GM21619 (cell line): ENCODE data around the gene PRADC1.
"Not testable (repeated sequence)": the region's sequence is repeated elsewhere in the genome, so short reads cannot be mapped to it uniquely, and the experiment has no call there.

Experiments
- ATAC-seq: cut with Tn5 transposase; IDR thresholded peaks from one replicate; pipeline ENCODE4 v1.9.1; 2021; ENCODE audit not compliant: unreplicated experiment

Gene PRADC1

GRCh38 chr2:73205611-73206010, 27.4 kb downstream of the PRADC1 start:
- ATAC-seq: no peak

DNA sequence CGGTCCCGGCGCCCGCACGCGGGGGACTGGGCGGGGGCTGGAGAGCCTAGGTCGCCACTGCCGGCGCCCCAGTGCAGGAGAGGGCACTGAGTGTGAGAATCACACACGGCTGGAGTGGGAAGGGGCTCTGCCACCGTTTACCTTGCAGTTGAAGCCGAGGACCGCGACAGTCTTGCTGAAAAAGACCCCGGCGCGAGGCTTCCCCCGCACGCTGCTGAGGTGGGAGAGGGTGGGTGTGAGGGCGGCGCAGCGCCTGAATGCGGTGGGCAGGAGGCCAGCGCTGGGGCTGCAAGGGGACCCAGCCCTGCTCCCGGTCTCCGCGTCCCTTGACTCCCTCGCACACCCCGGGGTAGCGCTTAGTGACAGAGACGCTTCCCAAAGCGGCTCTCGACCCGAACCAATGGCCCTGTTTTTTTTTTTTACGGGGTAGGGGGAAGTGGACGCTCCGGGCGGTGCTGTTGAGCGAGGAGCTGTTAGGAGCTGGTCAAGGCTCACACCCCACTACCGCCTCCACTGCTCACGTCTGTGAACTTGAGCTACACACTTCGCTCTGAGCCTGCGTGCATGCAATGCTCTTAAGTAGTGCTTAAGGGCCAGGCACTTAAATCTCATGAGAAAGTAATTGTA, 29.9 kb downstream of the PRADC1 start:
- ATAC-seq: no peak

DNA sequence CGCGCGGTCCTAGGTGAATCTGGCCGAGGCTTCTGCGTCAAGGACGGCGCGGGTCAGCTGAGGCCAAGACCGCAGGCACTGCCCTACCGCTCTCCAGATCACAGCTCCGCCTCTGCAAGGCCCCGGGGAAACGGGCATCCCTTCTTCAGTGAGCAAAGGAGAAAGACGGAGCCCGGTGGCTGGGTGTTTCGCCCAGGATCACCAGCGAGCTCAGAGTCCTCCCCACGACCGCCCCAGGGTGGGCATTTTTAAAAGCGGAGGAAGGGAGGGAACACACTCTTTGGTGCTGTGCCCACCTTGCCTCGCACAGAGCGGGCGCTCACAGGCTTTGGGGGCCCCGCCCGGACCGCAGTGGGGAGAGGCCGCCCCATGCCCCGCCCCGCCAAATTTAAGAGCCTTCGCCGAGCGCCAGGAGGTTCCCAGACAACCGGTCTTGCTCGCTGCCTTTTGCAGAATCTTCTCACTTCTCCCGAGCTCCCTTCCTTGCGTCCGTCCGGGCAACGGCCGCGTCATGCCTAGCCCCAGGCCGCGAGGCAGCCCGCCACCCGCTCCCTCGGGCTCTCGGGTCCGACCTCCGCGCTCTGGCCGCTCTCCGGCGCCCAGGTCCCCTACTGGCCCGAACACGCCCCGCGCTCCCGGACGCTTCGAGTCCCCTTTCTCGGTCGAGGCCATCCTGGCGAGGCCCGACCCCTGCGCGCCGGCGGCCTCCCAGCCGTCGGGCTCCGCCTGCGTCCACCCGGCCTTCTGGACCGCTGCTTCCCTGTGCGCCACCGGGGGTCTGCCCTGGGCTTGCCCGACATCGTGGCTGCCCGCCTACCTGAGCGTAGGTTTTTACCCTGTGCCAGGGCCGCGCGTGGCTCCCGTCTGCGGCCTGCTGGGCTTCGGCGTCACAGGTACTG, 30.6 kb downstream of the PRADC1 start, which contains the start of gene NOTO:
Gene NOTO (plus strand): TSS at position 419 of the 899 bp plus-strand sequence. CDS start 93 bp downstream, at position 512.
- ATAC-seq: no peak

- not testable (repeated sequence) for ATAC-seq
Measured at GRCh38 chr2:73200281-73200680, 32.8 kb downstream of the PRADC1 start.

DNA sequence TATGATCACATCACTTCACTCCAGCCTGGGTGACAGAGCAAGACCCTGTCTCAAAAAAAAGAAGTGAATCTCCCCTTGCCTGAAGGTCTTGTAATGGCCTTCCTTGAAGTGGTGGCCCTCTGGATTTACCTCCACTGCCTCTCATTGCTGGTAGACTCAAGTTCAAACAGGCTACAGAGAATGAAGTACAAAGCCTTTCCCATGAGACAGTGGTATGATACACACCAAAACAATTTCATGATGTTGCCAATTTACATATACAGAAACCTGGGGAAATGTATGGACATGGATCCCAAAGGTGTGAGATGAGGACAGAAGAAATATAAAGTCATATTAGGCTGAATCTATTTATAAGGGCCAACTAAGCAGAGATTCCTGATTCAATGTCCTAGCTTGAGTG, 35.5 kb downstream of the PRADC1 start:
- no peak for ATAC-seq

GRCh38 chr2:73187549-73187948, 45.5 kb downstream of the PRADC1 start:
- no peak for ATAC-seq

DNA sequence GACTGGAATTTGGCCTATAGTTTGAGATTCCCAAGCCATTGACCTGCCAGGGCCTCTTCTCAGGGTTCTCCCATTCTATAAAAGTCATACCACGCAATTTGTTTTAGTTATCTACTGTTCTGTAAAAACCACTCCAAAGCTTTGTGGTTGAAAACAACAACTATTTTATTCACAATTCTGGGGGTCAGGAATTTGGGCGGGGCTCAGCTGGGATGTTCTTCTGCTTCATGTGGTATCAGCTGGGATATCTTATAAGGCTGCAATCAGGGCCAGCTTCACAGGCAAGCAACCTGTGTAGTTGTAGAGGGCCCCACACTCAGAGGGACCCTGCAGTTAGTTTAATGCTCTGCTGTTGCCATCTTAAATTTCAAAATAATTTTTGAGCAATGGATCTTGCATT, 47.1 kb downstream of the PRADC1 start:
- no peak for ATAC-seq
